T47D (cell line): ENCODE data around the gene CCNG2.

Experiments
- DNase-seq, 2 experiments: peaks; one replicate each; pipeline versions ENCODE4 v3.0.0 to v3.0.0-alpha.2; 2011 to 2012; ENCODE audit warnings: low read depth in 1 of 2, low spot score in 1 of 2
- JUND ChIP-seq: IDR thresholded peaks from 2 replicates; pipeline ENCODE4 v1.6.1; 2012; ENCODE audit warnings: low read depth
- in situ Hi-C: cut with HindIII; loops from 2 replicates; pipeline ENCODE4 v1.10.0; 2016; ENCODE audit warnings: low sequenced_read_pairs, low pct_unique_long_range_greater_than_20kb

The CCNG2 gene

GRCh38 chr4:77188498-77189220 is 31.7 kb downstream of the CCNG2 start:
- in situ Hi-C loops, result no loop called here
- DNase-seq, result no peak
- no peak for TF ChIP-seq JUND

- no peak for TF ChIP-seq JUND
- no peak for DNase-seq
- in situ Hi-C loops, result no loop called here
These were observed 32.4 kb downstream of the CCNG2 start for GRCh38 chr4:77189412-77189811.

- in situ Hi-C loops, result no loop called here
- DNase-seq, result peak; percentile 15 to 55
- no peak for TF ChIP-seq JUND
These were observed 33.0 kb downstream of the CCNG2 start for GRCh38 chr4:77190053-77190452.

DNA sequence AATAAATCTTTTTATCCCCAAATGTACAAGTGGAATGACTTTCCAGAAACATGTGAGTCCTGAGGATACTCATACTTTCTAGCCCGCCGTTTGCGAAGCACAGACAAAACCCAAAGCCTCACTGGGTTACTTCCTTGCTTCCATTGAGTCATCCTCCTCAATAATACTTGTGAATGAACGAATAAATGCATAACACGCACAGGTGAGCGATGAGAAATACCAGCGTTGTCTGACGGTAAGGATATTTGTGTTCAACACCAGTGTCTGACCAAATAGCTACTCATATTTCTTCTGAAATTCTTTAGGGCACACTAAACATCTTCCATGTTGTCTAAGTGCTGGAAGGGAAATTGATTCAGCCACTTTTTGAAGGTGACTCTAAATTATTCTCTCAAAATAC is 36.0 kb downstream of the CCNG2 start:
- in situ Hi-C loops, result no loop called here
- no peak for TF ChIP-seq JUND
- no peak for DNase-seq

DNA sequence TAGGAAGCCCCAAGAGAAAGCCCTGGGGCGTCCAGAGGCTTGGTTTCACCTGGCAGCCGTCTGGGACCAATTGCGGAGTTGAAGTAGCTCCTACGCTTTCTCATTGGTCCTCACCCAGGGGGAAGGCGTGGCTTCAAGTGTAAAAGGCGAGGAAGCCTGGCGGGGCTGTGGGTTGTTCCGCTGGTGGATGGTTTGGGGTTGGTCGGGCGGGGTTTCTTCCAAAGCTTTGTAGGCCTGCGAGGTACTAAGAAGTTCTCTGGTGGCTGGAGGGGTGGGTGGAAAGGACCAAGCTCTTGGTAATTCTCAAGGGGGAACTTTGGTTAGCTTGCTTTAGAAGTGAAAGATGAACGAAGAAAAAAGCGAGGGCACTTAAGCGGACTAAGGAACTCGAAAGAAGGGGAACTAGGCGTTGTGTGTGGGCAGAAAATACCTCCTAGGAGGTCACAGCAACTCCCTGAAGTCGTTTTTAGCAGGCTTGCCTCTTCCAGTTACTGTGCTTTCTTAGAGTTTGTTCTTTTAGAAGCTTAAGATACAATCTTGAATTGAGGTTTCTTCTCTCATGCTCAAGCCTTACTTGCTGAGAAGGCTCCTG is 36.6 kb downstream of the CCNG2 start:
- in situ Hi-C loops, result no loop called here
- DNase-seq, result no peak
- TF ChIP-seq JUND, result no peak

GRCh38 chr4:77194366-77194765 is 37.4 kb downstream of the CCNG2 start:
- in situ Hi-C loops, result no loop called here
- no peak for TF ChIP-seq JUND
- DNase-seq, result no peak

- no peak for DNase-seq
- no peak for TF ChIP-seq JUND
- in situ Hi-C loops, result no loop called here
These were observed 38.0 kb downstream of the CCNG2 start for GRCh38 chr4:77194989-77195388.

DNA sequence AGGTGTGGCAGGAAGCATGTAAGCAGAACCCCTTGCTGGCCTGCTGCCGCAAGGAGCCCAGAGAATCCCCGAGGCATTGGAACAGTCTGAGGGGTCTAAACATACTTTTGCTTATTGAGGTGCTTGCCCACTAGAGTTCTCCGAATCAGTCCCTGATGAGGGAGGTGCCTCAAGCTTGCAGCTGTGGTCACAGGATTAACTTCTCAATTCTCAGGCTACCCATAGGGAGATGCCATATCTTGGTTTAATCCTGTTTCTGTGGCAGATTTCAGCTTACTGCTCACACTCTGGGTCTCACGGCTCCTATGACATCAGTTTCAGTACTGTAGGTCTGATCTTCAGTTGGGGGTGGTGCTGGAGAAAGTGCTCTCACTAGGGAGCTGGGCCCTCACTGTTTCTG is 39.9 kb downstream of the CCNG2 start:
- in situ Hi-C loops, result no loop called here
- DNase-seq, result no peak
- TF ChIP-seq JUND, result no peak

GRCh38 chr4:77197361-77197760 is 40.4 kb downstream of the CCNG2 start:
- TF ChIP-seq JUND, result no peak
- in situ Hi-C loops, result no loop called here
- DNase-seq, result peak in 1 of 2 experiments; percentile 39

GRCh38 chr4:77197831-77198230 is 40.8 kb downstream of the CCNG2 start:
- TF ChIP-seq JUND, result no peak
- DNase-seq, result no peak
- in situ Hi-C loops, result no loop called here

GRCh38 chr4:77199276-77199675 is 42.3 kb downstream of the CCNG2 start:
- in situ Hi-C loops, result no loop called here

GRCh38 chr4:77199701-77200100 is 42.7 kb downstream of the CCNG2 start:
- in situ Hi-C loops, result no loop called here
- DNase-seq, result no peak
- no peak for TF ChIP-seq JUND

More at GRCh38 chr4:77199276-77199675, 42.3 kb downstream of the CCNG2 start:
- no peak for TF ChIP-seq JUND
- DNase-seq, result no peak

DNA sequence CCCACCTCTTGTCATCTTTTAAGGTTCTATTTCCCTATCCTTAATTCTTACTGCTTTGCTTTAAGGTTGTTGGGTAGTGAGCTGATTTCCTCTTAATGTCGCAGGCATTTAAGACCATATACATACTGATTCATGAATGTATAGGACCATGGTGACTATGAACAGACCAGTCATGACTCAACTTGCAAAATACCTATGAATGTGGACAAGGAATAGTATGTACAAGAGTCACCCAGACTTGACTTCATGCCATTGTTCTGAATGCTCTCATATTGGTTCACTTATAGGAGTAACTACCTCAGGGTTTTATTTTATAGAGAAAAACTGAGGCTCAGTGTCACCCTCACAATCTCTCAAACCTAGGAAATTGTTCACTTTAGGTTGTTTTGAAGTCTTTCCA is 44.3 kb downstream of the CCNG2 start:
- no peak for TF ChIP-seq JUND
- in situ Hi-C loops, result no loop called here
- no peak for DNase-seq

GRCh38 chr4:77201857-77202256 is 44.9 kb downstream of the CCNG2 start:
- in situ Hi-C loops, result no loop called here
- no peak for TF ChIP-seq JUND
- DNase-seq, result no peak
